Neural progenitor cell (in vitro differentiated cells): ENCODE measurements around the gene CXCL1.

Experiments used
- EZH2 ChIP-seq: fragments of 200-600 bp; sonication (generic); IDR thresholded peaks from 2 replicates; pipeline ENCODE4 v1.6.1; 2017; ENCODE audit warnings: antibody characterized with exemption, mild to moderate bottlenecking, moderate library complexity
- TF ChIP-seq, protein P1 (sequence below): fragments of 200-600 bp; sonication (generic); IDR thresholded peaks from 2 replicates; pipeline ENCODE4 v1.5.1; 2017; ENCODE audit warnings: antibody characterized with exemption, mild to moderate bottlenecking

DNA sequence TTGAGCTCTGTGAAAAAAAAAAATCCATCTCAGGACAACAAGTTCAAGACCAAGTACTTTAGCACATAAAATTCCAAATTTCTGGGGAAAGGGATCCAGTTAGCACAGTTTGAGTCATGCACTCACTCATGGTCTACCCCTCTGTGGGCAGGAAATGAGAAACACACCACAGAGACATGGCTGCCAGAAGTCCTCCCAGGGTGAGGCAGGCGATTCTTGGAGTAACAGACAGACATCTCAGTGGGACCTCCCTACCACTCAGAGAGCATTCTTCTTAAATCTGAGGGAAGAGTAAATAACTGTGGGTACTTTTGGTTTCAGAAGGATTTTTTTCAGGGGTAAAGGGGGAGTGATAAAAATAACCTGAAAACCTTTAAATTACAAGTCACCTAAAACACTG is 14.1 kb downstream of the CXCL1 start:
- TF ChIP-seq, protein P1, sequence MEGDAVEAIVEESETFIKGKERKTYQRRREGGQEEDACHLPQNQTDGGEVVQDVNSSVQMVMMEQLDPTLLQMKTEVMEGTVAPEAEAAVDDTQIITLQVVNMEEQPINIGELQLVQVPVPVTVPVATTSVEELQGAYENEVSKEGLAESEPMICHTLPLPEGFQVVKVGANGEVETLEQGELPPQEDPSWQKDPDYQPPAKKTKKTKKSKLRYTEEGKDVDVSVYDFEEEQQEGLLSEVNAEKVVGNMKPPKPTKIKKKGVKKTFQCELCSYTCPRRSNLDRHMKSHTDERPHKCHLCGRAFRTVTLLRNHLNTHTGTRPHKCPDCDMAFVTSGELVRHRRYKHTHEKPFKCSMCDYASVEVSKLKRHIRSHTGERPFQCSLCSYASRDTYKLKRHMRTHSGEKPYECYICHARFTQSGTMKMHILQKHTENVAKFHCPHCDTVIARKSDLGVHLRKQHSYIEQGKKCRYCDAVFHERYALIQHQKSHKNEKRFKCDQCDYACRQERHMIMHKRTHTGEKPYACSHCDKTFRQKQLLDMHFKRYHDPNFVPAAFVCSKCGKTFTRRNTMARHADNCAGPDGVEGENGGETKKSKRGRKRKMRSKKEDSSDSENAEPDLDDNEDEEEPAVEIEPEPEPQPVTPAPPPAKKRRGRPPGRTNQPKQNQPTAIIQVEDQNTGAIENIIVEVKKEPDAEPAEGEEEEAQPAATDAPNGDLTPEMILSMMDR = no peak
- TF ChIP-seq EZH2 = no peak
